CMK (cell line): ENCODE measurements around the gene VPS4B.
A peak's percentile ranks its signal among the peaks of the same experiment; 100 is the strongest.
"Not testable (repeated sequence)": the region's sequence is repeated elsewhere in the genome, so short reads cannot be mapped to it uniquely, and the experiment has no call there.

Experiments
- DNase-seq: peaks from one replicate; pipeline ENCODE4 v3.0.0-alpha.2; 2010; ENCODE audit warnings: low read depth

The VPS4B gene

GRCh38 chr18:63422087-63422863 is at the start of gene VPS4B:
Gene VPS4B, minus strand, starts transcription at chr18:63422476. Its CDS starts 217 bp downstream, at chr18:63422259.
- DNase-seq = peak; percentile 97

GRCh38 chr18:63470751-63471150 is 48.5 kb upstream of the VPS4B start:
- DNase-seq = no peak

GRCh38 chr18:63468575-63468974 is 46.3 kb upstream of the VPS4B start:
- DNase-seq = no peak

GRCh38 chr18:63467699-63468098 is 45.4 kb upstream of the VPS4B start:
- no peak for DNase-seq

- DNase-seq = no peak
Measured at GRCh38 chr18:63465059-63465458, 42.8 kb upstream of the VPS4B start.

- DNase-seq = no peak
Measured at GRCh38 chr18:63464434-63464833, 42.2 kb upstream of the VPS4B start.

GRCh38 chr18:63460414-63460813 is 38.1 kb upstream of the VPS4B start:
- DNase-seq = no peak

- no peak for DNase-seq
Measured at GRCh38 chr18:63457977-63458376, 35.7 kb upstream of the VPS4B start.

GRCh38 chr18:63454497-63454896 is 32.2 kb upstream of the VPS4B start:
- no peak for DNase-seq

- DNase-seq = not testable (repeated sequence)
Measured at GRCh38 chr18:63452751-63453150, 30.5 kb upstream of the VPS4B start.

- no peak for DNase-seq
Measured at GRCh38 chr18:63451799-63452660, 29.8 kb upstream of the VPS4B start.

- DNase-seq = no peak
Measured at GRCh38 chr18:63449426-63449825, 27.1 kb upstream of the VPS4B start.

GRCh38 chr18:63447066-63447465 is 24.8 kb upstream of the VPS4B start:
- no peak for DNase-seq

- DNase-seq = no peak
Measured at GRCh38 chr18:63446266-63446665, 24.0 kb upstream of the VPS4B start.

- DNase-seq = no peak
Measured at GRCh38 chr18:63445037-63445436, 22.8 kb upstream of the VPS4B start.

- DNase-seq = no peak
Measured at GRCh38 chr18:63444580-63444979, 22.3 kb upstream of the VPS4B start.

- DNase-seq = no peak
Measured at GRCh38 chr18:63443829-63444228, 21.6 kb upstream of the VPS4B start.

- DNase-seq = no peak
Measured at GRCh38 chr18:63440881-63441280, 18.6 kb upstream of the VPS4B start.

GRCh38 chr18:63440219-63440618 is 17.9 kb upstream of the VPS4B start:
- no peak for DNase-seq

- DNase-seq = peak; percentile 52
Measured at GRCh38 chr18:63439334-63439733, 17.1 kb upstream of the VPS4B start.

- no peak for DNase-seq
Measured at GRCh38 chr18:63438181-63438580, 15.9 kb upstream of the VPS4B start.

- no peak for DNase-seq
Measured at GRCh38 chr18:63433334-63433866, 11.1 kb upstream of the VPS4B start.

GRCh38 chr18:63431180-63431579 is 8.9 kb upstream of the VPS4B start:
- no peak for DNase-seq
